Neural crest cell (in vitro differentiated cells): ENCODE measurements around the gene ACADSB. TPM values are rescaled to one million over a fixed set of nuclear protein-coding genes. Genes with fewer than 3 reads are reported as not detected.

Experiments
- DNase-seq: peaks from one replicate; pipeline ENCODE4 v3.0.0; 2021; ENCODE audit warnings: low read depth, mixed read lengths, low spot score
- H3K27ac Mint-ChIP-seq: one replicate; pipeline ENCODE4 v1.8.0; 2021; ENCODE audit warnings: mild to moderate bottlenecking, mixed read lengths; ENCODE audit not compliant: unreplicated experiment
- H3K27me3 Mint-ChIP-seq: 2 replicates; pipeline ENCODE4 v1.8.0; 2021; ENCODE audit warnings: low read depth, mild to moderate bottlenecking, mixed read lengths
- H3K36me3 Mint-ChIP-seq: 2 replicates; pipeline ENCODE4 v1.8.0; 2021; ENCODE audit warnings: low read depth, mild to moderate bottlenecking, mixed read lengths
- H3K4me1 Mint-ChIP-seq: 2 replicates; pipeline ENCODE4 v1.8.0; 2021; ENCODE audit warnings: mixed read lengths
- H3K4me3 Mint-ChIP-seq: one replicate; pipeline ENCODE4 v1.8.0; 2021; ENCODE audit warnings: mild to moderate bottlenecking, mixed read lengths
- H3K9me3 Mint-ChIP-seq: 2 replicates; pipeline ENCODE4 v1.8.0; 2021; ENCODE audit warnings: mixed read lengths
- long read RNA-seq: library from polyadenylated mRNA; unstranded; transcript quantifications from one replicate; pipeline ENCODE4 v2.0.0, GENCODE V29; 2020
- total RNA-seq: library from RNA; stranded (reverse); gene quantifications from 2 replicates; pipeline ENCODE4 v1.2.1, GENCODE V29; 2021
- TF ChIP-seq, protein P1 (sequence below): fragments of 200-600 bp; sonication (generic); conservative IDR thresholded peaks from 2 replicates; pipeline ENCODE4 v1.5.0; 2021; ENCODE audit warnings: antibody characterized with exemption, mild to moderate bottlenecking

Gene ACADSB
- 16.8 and 17.2 TPM in 2 replicates for total RNA-seq
- long read RNA-seq, full-length matches to known transcripts: 23 of 30 reads
- long read RNA-seq, partial matches to known transcripts: 1 of 30 reads
- long read RNA-seq, other reads (novel, unspliced or antisense): 6 of 30 reads

DNA sequence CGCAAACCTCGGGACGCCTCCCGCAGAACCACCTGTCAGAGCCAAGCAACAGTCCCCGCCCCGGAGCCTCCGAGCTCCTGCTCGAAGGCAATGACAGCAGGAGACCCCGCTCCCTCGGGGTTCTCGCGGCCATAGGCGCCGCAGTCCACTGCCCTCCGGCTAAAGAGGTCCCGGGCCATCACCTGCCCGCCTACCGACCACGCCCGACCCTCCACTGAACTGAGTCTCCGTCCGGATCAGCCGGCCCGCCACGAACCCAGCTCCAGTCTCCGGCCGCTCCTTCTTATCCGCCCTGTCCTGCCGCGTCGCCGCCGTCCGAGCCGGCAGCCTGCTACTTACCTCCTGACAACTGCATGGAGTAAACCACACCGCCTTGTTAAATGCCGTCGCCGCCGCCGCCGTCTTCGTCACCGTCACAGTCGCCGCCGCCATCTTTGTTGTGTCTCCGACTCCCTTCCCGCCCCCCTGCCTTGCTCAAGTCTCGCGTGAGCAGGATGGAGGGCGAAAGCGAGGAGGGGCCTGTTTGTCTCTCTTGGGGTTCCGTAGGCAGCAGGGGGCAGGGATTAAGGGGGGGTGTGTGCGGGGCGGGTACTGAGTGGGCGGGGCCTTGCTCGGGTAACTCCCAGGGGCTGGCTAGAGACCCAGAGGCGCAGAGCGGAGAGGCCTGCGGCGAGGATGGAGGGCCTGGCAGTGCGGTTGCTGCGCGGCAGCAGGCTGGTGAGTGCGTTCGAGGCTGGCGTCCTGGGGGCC is at the start of gene ACADSB, which contains the start of gene IKZF5:
TSS of gene ACADSB (plus strand) at position 652 of the 750 bp plus-strand sequence. CDS start at position 676, 24 bp downstream.
TSS of gene IKZF5 (minus strand) at position 441 of the 750 bp plus-strand sequence. CDS start 10,170 bp downstream, outside the sequence.
- Mint-ChIP-seq H3K4me3 (peak within 1 kb of the TSS; percentile 98), H3K27me3 (no peaks in the 10 kb centered on the region), H3K4me1 (peaks cover 41% of the 10 kb centered on the region), H3K27ac (peak within 1 kb of the TSS; percentile 99), H3K36me3 (peaks cover 4% of the 10 kb centered on the region), H3K9me3 (no peaks in the 10 kb centered on the region)
- peak; percentile 90 for DNase-seq
- TF ChIP-seq, protein P1, sequence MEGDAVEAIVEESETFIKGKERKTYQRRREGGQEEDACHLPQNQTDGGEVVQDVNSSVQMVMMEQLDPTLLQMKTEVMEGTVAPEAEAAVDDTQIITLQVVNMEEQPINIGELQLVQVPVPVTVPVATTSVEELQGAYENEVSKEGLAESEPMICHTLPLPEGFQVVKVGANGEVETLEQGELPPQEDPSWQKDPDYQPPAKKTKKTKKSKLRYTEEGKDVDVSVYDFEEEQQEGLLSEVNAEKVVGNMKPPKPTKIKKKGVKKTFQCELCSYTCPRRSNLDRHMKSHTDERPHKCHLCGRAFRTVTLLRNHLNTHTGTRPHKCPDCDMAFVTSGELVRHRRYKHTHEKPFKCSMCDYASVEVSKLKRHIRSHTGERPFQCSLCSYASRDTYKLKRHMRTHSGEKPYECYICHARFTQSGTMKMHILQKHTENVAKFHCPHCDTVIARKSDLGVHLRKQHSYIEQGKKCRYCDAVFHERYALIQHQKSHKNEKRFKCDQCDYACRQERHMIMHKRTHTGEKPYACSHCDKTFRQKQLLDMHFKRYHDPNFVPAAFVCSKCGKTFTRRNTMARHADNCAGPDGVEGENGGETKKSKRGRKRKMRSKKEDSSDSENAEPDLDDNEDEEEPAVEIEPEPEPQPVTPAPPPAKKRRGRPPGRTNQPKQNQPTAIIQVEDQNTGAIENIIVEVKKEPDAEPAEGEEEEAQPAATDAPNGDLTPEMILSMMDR: no peak

DNA sequence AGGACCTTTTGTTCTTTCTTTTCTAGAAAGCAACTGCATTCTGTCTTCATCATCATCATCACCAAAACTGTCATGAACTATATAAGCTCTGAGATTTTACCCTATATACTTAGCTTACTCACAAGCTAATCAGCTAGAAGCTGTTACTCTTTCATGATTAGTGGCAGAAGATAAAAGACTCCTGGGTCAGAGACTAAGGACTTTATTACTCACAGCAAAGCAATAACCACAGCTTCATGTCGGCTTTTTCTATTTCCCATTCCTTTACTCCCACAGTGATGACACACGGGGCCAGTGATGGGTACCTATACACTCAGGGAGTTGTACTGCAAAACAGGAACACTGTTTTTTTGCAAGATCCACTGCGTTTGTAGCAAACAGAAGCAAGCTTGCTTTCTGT is 46.4 kb upstream of the ACADSB start:
- peaks cover 12% of the 10 kb centered on the region for H3K9me3 Mint-ChIP-seq
- TF ChIP-seq, protein P1: no peak
- peaks cover 21% of the 10 kb centered on the region for H3K27me3 Mint-ChIP-seq
- H3K27ac Mint-ChIP-seq: no peak overlapping the region
- H3K4me3 Mint-ChIP-seq: no peak overlapping the region
- DNase-seq: no peak
- no peaks in the 10 kb centered on the region for H3K4me1 Mint-ChIP-seq
- H3K36me3 Mint-ChIP-seq: peaks cover 6% of the 10 kb centered on the region

DNA sequence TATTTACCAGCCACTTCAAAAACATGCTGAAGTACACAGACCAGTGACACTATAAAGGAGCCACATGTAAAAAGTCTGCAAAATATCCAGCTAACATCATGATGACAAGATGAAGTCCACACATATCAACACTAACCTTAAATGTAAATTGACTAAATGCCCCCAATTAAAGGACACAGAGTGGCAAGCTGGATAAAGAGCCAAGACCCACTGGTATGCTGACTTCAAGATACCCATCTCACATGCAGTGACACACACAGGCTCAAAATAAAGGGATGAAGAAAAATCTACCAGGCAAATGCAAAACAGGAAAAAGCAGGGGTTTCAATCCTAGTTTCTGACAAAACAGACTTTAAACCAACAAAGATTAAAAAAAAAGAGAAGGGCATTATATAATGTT is 41.9 kb upstream of the ACADSB start:
- H3K27me3 Mint-ChIP-seq: peaks cover 21% of the 10 kb centered on the region
- no peaks in the 10 kb centered on the region for H3K4me1 Mint-ChIP-seq
- H3K4me3 Mint-ChIP-seq: no peak overlapping the region
- TF ChIP-seq, protein P1: no peak
- DNase-seq: no peak
- H3K27ac Mint-ChIP-seq: no peak overlapping the region
- H3K36me3 Mint-ChIP-seq: peaks cover 11% of the 10 kb centered on the region
- H3K9me3 Mint-ChIP-seq: peaks cover 23% of the 10 kb centered on the region

DNA sequence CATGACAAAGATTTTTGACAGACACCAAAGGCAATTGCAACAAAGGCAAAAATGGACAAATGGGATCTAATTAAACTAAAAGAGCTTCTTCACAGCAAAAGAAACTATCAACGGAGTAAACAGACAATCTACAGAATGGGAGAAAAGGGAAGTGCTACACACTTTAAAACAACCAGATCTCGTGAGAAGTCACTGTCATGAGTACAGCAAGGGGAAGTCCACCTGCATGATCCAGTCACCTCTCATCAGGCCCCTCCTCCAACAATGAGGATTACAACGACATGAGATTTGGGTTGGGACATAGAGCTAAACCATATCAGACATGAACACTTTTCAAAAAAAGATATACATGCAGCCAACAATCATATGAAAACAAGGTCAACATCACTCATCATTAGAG is 40.1 kb upstream of the ACADSB start:
- H3K27me3 Mint-ChIP-seq: peaks cover 29% of the 10 kb centered on the region
- no peak overlapping the region for H3K27ac Mint-ChIP-seq
- H3K9me3 Mint-ChIP-seq: peaks cover 23% of the 10 kb centered on the region

DNA sequence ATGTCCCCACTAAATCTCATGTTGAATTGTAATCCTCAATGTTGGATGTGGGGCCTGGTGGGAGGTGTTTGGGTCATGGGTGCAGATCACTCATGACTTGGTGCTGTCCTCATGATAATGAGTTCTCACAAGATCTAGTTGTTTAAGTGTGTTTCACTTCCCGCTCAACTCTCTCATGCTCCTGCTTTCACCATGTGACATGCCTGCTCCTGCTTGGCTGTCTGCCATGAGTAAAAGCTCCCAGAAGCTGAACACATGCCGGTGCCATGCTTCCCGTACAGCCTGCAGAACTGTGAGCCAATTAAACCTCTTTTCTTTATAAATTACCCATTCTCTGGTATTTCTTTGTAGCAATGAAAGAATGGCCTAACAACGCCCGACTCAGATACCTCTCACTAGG is 34.8 kb upstream of the ACADSB start:
- peaks cover 5% of the 10 kb centered on the region for H3K4me1 Mint-ChIP-seq
- TF ChIP-seq, protein P1: no peak
- H3K4me3 Mint-ChIP-seq: no peak overlapping the region
- no peak overlapping the region for H3K27ac Mint-ChIP-seq
- H3K9me3 Mint-ChIP-seq: peaks cover under 1% of the 10 kb centered on the region
- H3K27me3 Mint-ChIP-seq: peaks cover 24% of the 10 kb centered on the region
- DNase-seq: no peak
- no peaks in the 10 kb centered on the region for H3K36me3 Mint-ChIP-seq

More for the DNA sequence above, 40.1 kb upstream of the ACADSB start:
- TF ChIP-seq, protein P1: no peak
- H3K4me1 Mint-ChIP-seq: peaks cover 5% of the 10 kb centered on the region
- no peak for DNase-seq
- no peak overlapping the region for H3K4me3 Mint-ChIP-seq
- H3K36me3 Mint-ChIP-seq: peaks cover 11% of the 10 kb centered on the region
